GM23248 (cell line): ENCODE data around the gene MSL1. TPM values are rescaled to one million over a fixed set of nuclear protein-coding genes. Genes with fewer than 3 reads are reported as not detected.
A peak's percentile ranks its signal among the peaks of the same experiment; 100 is the strongest.

ENCODE experiments used
- DNase-seq: peaks from one replicate; pipeline ENCODE4 v3.0.0-alpha.2; 2015
- H2AFZ ChIP-seq: fragments of 200-600 bp; sonication (generic); 2 replicates; pipeline ENCODE4 v1.6.1; 2016; ENCODE audit warnings: antibody characterized with exemption
- H3F3A ChIP-seq: fragments of 200-600 bp; sonication (generic); 2 replicates; pipeline ENCODE4 v1.6.1; 2016; ENCODE audit warnings: mild to moderate bottlenecking, antibody characterized with exemption, mixed run types; ENCODE audit not compliant: insufficient read depth
- H3K27ac ChIP-seq: fragments of 200-600 bp; sonication (generic); 2 replicates; pipeline ENCODE4 v1.5.1; 2016; ENCODE audit warnings: mild to moderate bottlenecking
- H3K27me3 ChIP-seq: fragments of 200-600 bp; sonication (generic); replicated peaks from 2 replicates; pipeline ENCODE4 v1.6.1; 2016; ENCODE audit warnings: mild to moderate bottlenecking; ENCODE audit not compliant: insufficient read depth
- H3K36me3 ChIP-seq: fragments of 200-600 bp; sonication (generic); 2 replicates; pipeline ENCODE4 v1.6.1; 2016; ENCODE audit warnings: low read depth, mild to moderate bottlenecking
- H3K4me1 ChIP-seq: fragments of 200-600 bp; sonication (generic); 2 replicates; pipeline ENCODE4 v1.6.1; 2016; ENCODE audit warnings: mild to moderate bottlenecking; ENCODE audit not compliant: insufficient read depth
- H3K4me2 ChIP-seq: fragments of 200-600 bp; sonication (generic); one replicate; pipeline ENCODE4 v1.6.1; 2016; ENCODE audit warnings: mild to moderate bottlenecking; ENCODE audit not compliant: unreplicated experiment
- H3K4me3 ChIP-seq: fragments of 200-600 bp; sonication (generic); 2 replicates; pipeline ENCODE4 v1.5.1; 2016; ENCODE audit warnings: mild to moderate bottlenecking
- H3K79me2 ChIP-seq: fragments of 200-600 bp; sonication (generic); 2 replicates; pipeline ENCODE4 v1.6.1; 2016; ENCODE audit warnings: mild to moderate bottlenecking; ENCODE audit not compliant: insufficient read depth
- H3K9ac ChIP-seq: fragments of 200-600 bp; sonication (generic); 2 replicates; pipeline ENCODE4 v1.6.1; 2016; ENCODE audit warnings: mild to moderate bottlenecking
- H3K9me2 ChIP-seq: fragments of 200-600 bp; sonication (generic); 2 replicates; pipeline ENCODE4 v1.6.1; 2016; ENCODE audit warnings: mixed run types, mild to moderate bottlenecking, moderate library complexity; ENCODE audit not compliant: insufficient read depth
- H3K9me3 ChIP-seq: fragments of 200-600 bp; sonication (generic); one replicate; pipeline ENCODE4 v1.6.1; 2017; ENCODE audit warnings: low read depth
- H4K20me1 ChIP-seq: fragments of 200-600 bp; sonication (generic); 2 replicates; pipeline ENCODE4 v1.6.0; 2016; ENCODE audit not compliant: insufficient read depth
- EZH2 ChIP-seq: fragments of 200-600 bp; sonication (generic); IDR thresholded peaks from 2 replicates; pipeline ENCODE4 v1.6.1; 2018; ENCODE audit warnings: antibody characterized with exemption, mild to moderate bottlenecking; ENCODE audit not compliant: insufficient read depth, poor library complexity, severe bottlenecking
- EZH2phosphoT487 ChIP-seq: fragments of 200-600 bp; sonication (generic); IDR thresholded peaks from 2 replicates; pipeline ENCODE4 v1.6.1; 2018; ENCODE audit warnings: antibody characterized with exemption, moderate library complexity, mild to moderate bottlenecking, low read depth; ENCODE audit not compliant: insufficient read depth
- WGBS, 2 experiments: methylation state at CpG; one replicate each; pipeline ENCODE4 v1.1.6; 2015 to 2017; ENCODE audit warnings: low lambda C conversion rate in 2 of 2, low coverage in 1 of 2; ENCODE audit errors: missing lambda C conversion rate in 2 of 2; 5-methylcytosine and 5-hydroxymethylcytosine counted together
- in situ Hi-C: fragments of 300-500 bp; cut with MboI; formaldehyde crosslinking; loops from 2 replicates; pipeline ENCODE4 v1.15.0; 2020
- polyA plus RNA-seq: library from polyadenylated mRNA; unstranded; fragments of >200 nt; fragmentation: Nextera tagmentation; extraction: Ambion mirVana; gene quantifications from 2 replicates; pipeline ENCODE4 v1.2.1, GENCODE V29; 2016
- total RNA-seq: library from RNA; depleted of rRNA; stranded (reverse); fragments of >200 nt; shearing (Covaris generic); gene quantifications from 2 replicates; pipeline ENCODE4 v1.2.3, GENCODE V29; 2014

The MSL1 gene
- total and polyA plus RNA-seq, 2 experiments from 2014 or later, result 8.9 to 45.3 TPM

DNA sequence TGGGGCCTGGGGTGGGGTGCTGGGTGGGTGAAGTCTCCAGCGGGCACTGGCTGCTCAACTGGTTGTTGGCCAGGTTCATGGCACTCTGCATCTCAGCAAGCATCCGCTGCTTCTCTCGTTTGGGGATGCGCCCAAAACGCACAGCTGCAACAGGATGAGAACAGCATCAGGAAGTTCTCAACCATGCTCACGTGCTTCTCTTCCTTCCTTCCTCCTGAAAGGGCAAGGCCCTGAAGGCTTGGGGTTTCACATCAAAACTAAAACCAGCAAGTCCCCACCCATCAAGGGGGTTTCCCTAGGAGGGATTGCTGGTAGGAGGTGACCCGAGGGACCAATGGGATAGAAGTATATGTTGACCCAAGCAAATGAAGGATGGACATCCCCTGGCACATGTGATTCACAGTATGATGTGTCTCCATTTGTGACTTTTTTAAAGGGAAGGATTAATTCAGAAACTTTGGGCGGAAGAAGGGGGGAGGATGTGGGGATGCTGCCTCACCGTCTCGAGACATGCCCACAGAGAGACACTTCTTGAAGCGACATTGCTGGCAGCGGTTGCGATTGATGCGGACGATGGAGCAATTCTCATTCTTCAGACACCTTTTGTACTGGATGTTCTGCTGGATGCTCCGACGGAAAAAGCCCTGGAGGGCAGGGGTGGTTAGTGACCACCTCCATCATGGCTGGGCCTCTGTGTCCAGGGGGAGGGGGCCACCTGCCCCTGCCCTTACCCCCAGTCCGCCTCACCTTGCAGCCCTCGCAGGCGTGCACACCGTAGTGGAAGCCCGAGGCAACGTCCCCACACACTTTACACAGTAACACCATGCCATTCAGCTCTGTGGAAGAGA lies 25.6 kb upstream of the MSL1 start:
- Histone ChIP-seq H3K27me3 (no peaks in the 10 kb centered on the region), H3K4me3 (no peak overlapping the region), H3K9me2 (no peaks in the 10 kb centered on the region), H3K36me3 (peaks cover 14% of the 10 kb centered on the region), H3K4me1 (peaks cover 42% of the 10 kb centered on the region), H3F3A (peaks cover 18% of the 10 kb centered on the region), H3K79me2 (peaks cover 28% of the 10 kb centered on the region), H3K9ac (no peak overlapping the region), H2AFZ (no peak overlapping the region), H3K4me2 (no peak overlapping the region), H4K20me1 (no peaks in the 10 kb centered on the region), H3K27ac (no peak overlapping the region), H3K9me3 (no peaks in the 10 kb centered on the region)
- DNase-seq, result peak; percentile 33
- WGBS, 2 experiments, result 69 to 71% methylated on average over 22 to 23 of the region's 23 CpGs
- TF ChIP-seq EZH2 (no peak), EZH2phosphoT487 (no peak)
- in situ Hi-C loops, result no loop called here

DNA sequence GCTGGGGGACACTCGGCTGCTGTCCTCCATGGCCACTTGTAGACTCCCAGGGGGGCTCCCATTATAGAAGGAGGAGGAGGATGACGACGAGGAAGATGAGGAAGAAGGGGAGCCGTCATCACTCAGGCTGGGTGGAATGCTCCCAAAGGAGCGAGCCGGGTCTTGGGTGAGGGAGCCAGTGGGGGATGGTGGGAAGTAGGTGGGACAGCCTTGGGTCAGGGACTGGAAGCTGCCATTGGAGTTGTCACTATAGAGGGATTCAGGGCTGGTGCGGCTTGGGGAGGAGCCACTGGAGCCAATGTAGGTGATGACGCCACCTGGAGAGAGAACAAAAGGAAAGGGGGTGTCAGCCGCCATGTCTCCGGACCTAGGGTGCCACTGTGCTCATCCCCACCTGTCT lies 24.7 kb upstream of the MSL1 start:
- H3K4me1 ChIP-seq, result peaks cover 48% of the 10 kb centered on the region
- TF ChIP-seq EZH2 (no peak), EZH2phosphoT487 (no peak)
- DNase-seq, result no peak
- H3K9me3 ChIP-seq, result no peaks in the 10 kb centered on the region
- no peak overlapping the region for H2AFZ ChIP-seq
- 45 to 56% methylated on average over 10 of the region's 10 CpGs for WGBS, 2 experiments
- no peaks in the 10 kb centered on the region for H3K27me3 ChIP-seq
- peak overlapping the region; percentile 76; the same call in 1 of the 2 replicates for H3K4me3 ChIP-seq
- peak overlapping the region; percentile 99; the same call in 1 of the 2 replicates for H3K27ac ChIP-seq
- H3F3A ChIP-seq, result peaks cover 23% of the 10 kb centered on the region
- H3K36me3 ChIP-seq, result peaks cover 14% of the 10 kb centered on the region
- no peaks in the 10 kb centered on the region for H4K20me1 ChIP-seq
- H3K9ac ChIP-seq, result 0 out of 2 replicates have a peak overlapping the region, but pooled peaks have one; percentile 91
- H3K9me2 ChIP-seq, result no peaks in the 10 kb centered on the region
- in situ Hi-C loops, result no loop called here
- H3K79me2 ChIP-seq, result peaks cover 28% of the 10 kb centered on the region
- peak overlapping the region; percentile 91 for H3K4me2 ChIP-seq

DNA sequence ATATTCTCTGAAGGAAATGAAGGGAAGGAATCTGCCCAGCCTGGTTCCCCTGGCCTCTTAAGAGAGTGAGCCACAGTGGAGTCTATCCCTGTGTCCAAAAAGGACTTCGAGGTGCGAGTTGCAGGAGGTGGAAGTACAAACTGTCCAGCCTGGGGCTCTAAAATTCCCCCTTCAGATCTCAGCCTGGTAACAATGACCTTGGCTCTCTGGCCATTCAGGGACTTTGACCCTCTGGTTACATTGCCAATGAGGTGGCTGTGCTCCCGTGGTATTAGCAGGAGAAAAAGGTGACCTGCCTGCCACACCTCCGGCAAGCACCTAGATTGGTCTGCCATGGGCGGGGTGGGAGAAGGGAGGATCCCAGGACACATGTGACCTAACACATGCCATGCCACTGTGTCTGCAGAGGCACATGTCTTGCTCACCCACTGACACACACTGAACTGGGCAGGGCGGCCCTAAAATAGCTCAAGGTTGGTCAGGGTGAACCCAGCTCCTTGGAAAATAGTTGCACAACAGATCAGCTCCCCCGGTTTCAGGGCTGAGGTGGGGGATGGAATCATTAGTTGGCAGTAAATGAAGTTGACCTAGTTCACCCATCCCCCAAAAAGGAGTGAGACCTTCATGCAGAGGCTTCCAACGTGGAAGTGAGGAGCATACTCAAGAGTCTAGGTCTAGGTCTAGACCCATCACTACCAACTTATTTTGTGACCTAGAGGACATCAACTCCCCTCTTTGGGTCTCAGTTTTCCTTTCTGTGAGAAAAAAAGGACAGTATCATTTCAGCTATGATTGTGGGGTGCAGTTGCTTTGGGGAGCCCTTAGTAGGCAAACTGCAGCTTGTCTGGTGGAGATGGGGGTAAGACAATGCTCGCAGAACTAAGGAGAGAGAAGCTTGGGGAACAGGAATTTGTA lies 23.6 kb upstream of the MSL1 start:
- H3F3A ChIP-seq, result peaks cover 23% of the 10 kb centered on the region
- H3K36me3 ChIP-seq, result peaks cover 8% of the 10 kb centered on the region; the same call in 1 of the 2 replicates
- DNase-seq, result peak; percentile 90
- H3K4me1 ChIP-seq, result peaks cover 40% of the 10 kb centered on the region
- H4K20me1 ChIP-seq, result no peaks in the 10 kb centered on the region
- H2AFZ ChIP-seq, result no peak overlapping the region; the same call in 1 of the 2 replicates
- peaks cover 28% of the 10 kb centered on the region for H3K79me2 ChIP-seq
- peak overlapping the region; percentile 91 for H3K4me2 ChIP-seq
- H3K9me2 ChIP-seq, result no peaks in the 10 kb centered on the region
- peak overlapping the region; percentile 76 for H3K4me3 ChIP-seq
- no peaks in the 10 kb centered on the region for H3K27me3 ChIP-seq
- peak overlapping the region; percentile 99 for H3K27ac ChIP-seq
- WGBS, 2 experiments, result 16 to 25% methylated on average over 9 of the region's 9 CpGs
- H3K9me3 ChIP-seq, result no peaks in the 10 kb centered on the region
- no peak for TF ChIP-seq EZH2
- no peak for TF ChIP-seq EZH2phosphoT487
- in situ Hi-C loops, result no loop called here
- H3K9ac ChIP-seq, result peak overlapping the region; percentile 91
